ENCODE results near the gene TMPRSS4. TPM values are rescaled to one million over a fixed set of nuclear protein-coding genes. Genes with fewer than 3 reads are reported as not detected.
A peak's percentile ranks its signal among the peaks of the same experiment; 100 is the strongest.

TMPRSS4 gene
- total and polyA plus RNA-seq, 2 of the 13 experiments (the other 11 are each of a cell fraction or from before 2014, with no cell fraction given) = 0.32 TPM; not detected in 1

- TF ChIP-seq MNT (IDR thresholded peaks at IDR 0.05) = no peak
- TF ChIP-seq BRF2 (CRISPR knock-in tag; IDR thresholded peaks at IDR 0.05) = no peak
- no peak for TF ChIP-seq ZNF850 (CRISPR knock-in tag; conservative IDR thresholded peaks at IDR 0.05)
- no peak for TF ChIP-seq TOE1 (CRISPR knock-in tag; IDR thresholded peaks at IDR 0.05)
- no peak for TF ChIP-seq ZNF296 (CRISPR knock-in tag; conservative IDR thresholded peaks at IDR 0.05)
- no peak for TF ChIP-seq FOXP1 (IDR thresholded peaks at IDR 0.05)
- TF ChIP-seq FOXP1 (CRISPR knock-in tag; IDR thresholded peaks at IDR 0.05) = peak; percentile 52
- TF ChIP-seq ZNF451 (CRISPR knock-in tag; IDR thresholded peaks at IDR 0.05) = no peak
- TF ChIP-seq ZNF256 (CRISPR knock-in tag; conservative IDR thresholded peaks at IDR 0.05) = no peak
- TF ChIP-seq ZNF891 (CRISPR knock-in tag; IDR thresholded peaks at IDR 0.05) = no peak
- no peak for TF ChIP-seq ZNF205 (CRISPR knock-in tag; IDR thresholded peaks at IDR 0.05)
- TF ChIP-seq GLI4 (CRISPR knock-in tag; IDR thresholded peaks at IDR 0.05; ENCODE audit: borderline replicate concordance) = no peak
- peak; percentile 59 for TF ChIP-seq FOSL2 (CRISPR knock-in tag; IDR thresholded peaks at IDR 0.05)
- no peak for TF ChIP-seq RNF2 (conservative IDR thresholded peaks at IDR 0.05; ENCODE audit: low read depth)
- no peak for TF ChIP-seq SALL2 (CRISPR knock-in tag; IDR thresholded peaks at IDR 0.05)
- no peak for TF ChIP-seq ZNF816 (CRISPR knock-in tag; IDR thresholded peaks at IDR 0.05; ENCODE audit: borderline replicate concordance)
- TF ChIP-seq, protein P1, sequence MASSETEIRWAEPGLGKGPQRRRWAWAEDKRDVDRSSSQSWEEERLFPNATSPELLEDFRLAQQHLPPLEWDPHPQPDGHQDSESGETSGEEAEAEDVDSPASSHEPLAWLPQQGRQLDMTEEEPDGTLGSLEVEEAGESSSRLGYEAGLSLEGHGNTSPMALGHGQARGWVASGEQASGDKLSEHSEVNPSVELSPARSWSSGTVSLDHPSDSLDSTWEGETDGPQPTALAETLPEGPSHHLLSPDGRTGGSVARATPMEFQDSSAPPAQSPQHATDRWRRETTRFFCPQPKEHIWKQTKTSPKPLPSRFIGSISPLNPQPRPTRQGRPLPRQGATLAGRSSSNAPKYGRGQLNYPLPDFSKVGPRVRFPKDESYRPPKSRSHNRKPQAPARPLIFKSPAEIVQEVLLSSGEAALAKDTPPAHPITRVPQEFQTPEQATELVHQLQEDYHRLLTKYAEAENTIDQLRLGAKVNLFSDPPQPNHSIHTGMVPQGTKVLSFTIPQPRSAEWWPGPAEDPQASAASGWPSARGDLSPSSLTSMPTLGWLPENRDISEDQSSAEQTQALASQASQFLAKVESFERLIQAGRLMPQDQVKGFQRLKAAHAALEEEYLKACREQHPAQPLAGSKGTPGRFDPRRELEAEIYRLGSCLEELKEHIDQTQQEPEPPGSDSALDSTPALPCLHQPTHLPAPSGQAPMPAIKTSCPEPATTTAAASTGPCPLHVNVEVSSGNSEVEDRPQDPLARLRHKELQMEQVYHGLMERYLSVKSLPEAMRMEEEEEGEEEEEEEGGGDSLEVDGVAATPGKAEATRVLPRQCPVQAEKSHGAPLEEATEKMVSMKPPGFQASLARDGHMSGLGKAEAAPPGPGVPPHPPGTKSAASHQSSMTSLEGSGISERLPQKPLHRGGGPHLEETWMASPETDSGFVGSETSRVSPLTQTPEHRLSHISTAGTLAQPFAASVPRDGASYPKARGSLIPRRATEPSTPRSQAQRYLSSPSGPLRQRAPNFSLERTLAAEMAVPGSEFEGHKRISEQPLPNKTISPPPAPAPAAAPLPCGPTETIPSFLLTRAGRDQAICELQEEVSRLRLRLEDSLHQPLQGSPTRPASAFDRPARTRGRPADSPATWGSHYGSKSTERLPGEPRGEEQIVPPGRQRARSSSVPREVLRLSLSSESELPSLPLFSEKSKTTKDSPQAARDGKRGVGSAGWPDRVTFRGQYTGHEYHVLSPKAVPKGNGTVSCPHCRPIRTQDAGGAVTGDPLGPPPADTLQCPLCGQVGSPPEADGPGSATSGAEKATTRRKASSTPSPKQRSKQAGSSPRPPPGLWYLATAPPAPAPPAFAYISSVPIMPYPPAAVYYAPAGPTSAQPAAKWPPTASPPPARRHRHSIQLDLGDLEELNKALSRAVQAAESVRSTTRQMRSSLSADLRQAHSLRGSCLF (CRISPR knock-in tag; IDR thresholded peaks at IDR 0.05; ENCODE audit: borderline replicate concordance) = no peak
- no peak for TF ChIP-seq ZNF564 (CRISPR knock-in tag; IDR thresholded peaks at IDR 0.05)
- no peak for TF ChIP-seq ZNF484 (CRISPR knock-in tag; IDR thresholded peaks at IDR 0.05; ENCODE audit: borderline replicate concordance, low read depth)
These were observed 19.1 kb downstream of the TMPRSS4 start (continued) for GRCh38 chr11:118095967-118096367.

Measured in HepG2 (cell line).